H9 (cell line): ENCODE results near the gene MICAL2. TPM values are rescaled to one million over a fixed set of nuclear protein-coding genes. Genes with fewer than 3 reads are reported as not detected.

ENCODE experiments used
- DNase-seq: peaks from one replicate; pipeline ENCODE4 v3.0.0-alpha.2; 2017
- H2AFZ ChIP-seq: one replicate; pipeline ENCODE4 v1.6.1; 2013; ENCODE audit warnings: mild to moderate bottlenecking, low read length, control low read depth, moderate library complexity
- H2AK5ac ChIP-seq: 2 replicates; pipeline ENCODE4 v1.6.1; 2013; ENCODE audit warnings: low read length, control low read depth, mixed read lengths; ENCODE audit not compliant: insufficient read length
- H2BK120ac ChIP-seq: one replicate; pipeline ENCODE4 v1.6.1; 2013; ENCODE audit warnings: low read depth, mild to moderate bottlenecking, low read length, control low read depth, inconsistent platforms; ENCODE audit not compliant: poor library complexity, severe bottlenecking
- H2BK12ac ChIP-seq: 2 replicates; pipeline ENCODE4 v1.6.1; 2013; ENCODE audit warnings: low read length, control low read depth, mixed read lengths, low read depth; ENCODE audit not compliant: insufficient read length
- H2BK15ac ChIP-seq: 2 replicates; pipeline ENCODE4 v1.6.1; 2013; ENCODE audit warnings: low read depth, low read length, control low read depth
- H2BK20ac ChIP-seq: one replicate; pipeline ENCODE4 v1.6.1; 2013; ENCODE audit warnings: low read depth, mild to moderate bottlenecking, low read length, control low read depth, inconsistent platforms; ENCODE audit not compliant: poor library complexity, severe bottlenecking
- H2BK5ac ChIP-seq: 2 replicates; pipeline ENCODE4 v1.6.1; 2013; ENCODE audit warnings: low read length, control low read depth, mixed read lengths; ENCODE audit not compliant: insufficient read length
- H3K14ac ChIP-seq: 2 replicates; pipeline ENCODE4 v1.6.1; 2013; ENCODE audit warnings: low read length, control low read depth; ENCODE audit not compliant: insufficient read depth
- H3K18ac ChIP-seq: 2 replicates; pipeline ENCODE4 v1.6.1; 2013; ENCODE audit warnings: low read depth, mild to moderate bottlenecking, mixed read lengths, low read length, control low read depth; ENCODE audit not compliant: insufficient read length
- H3K23ac ChIP-seq: 2 replicates; pipeline ENCODE4 v1.6.1; 2013; ENCODE audit warnings: low read length, control low read depth, mixed read lengths, low read depth; ENCODE audit not compliant: insufficient read length
- H3K23me2 ChIP-seq: 2 replicates; pipeline ENCODE4 v1.6.1; 2013; ENCODE audit warnings: low read depth, mild to moderate bottlenecking, mixed read lengths, low read length, control low read depth; ENCODE audit not compliant: insufficient read length, poor library complexity, severe bottlenecking
- H3K27ac ChIP-seq: 2 replicates; pipeline ENCODE4 v1.5.1; 2013; ENCODE audit warnings: low read length, control low read depth, mixed read lengths, low read depth; ENCODE audit not compliant: insufficient read length
- H3K27me3 ChIP-seq: 2 replicates; pipeline ENCODE4 v1.6.1; 2013; ENCODE audit warnings: low read length, control low read depth, inconsistent platforms; ENCODE audit not compliant: insufficient read depth
- H3K4ac ChIP-seq: 2 replicates; pipeline ENCODE4 v1.6.1; 2013; ENCODE audit warnings: low read depth, mild to moderate bottlenecking, control low read depth, inconsistent platforms, low read length, moderate library complexity
- H3K4me1 ChIP-seq: 2 replicates; pipeline ENCODE4 v1.6.1; 2013; ENCODE audit warnings: low read length, control low read depth, inconsistent platforms; ENCODE audit not compliant: insufficient read depth
- H3K4me2 ChIP-seq: 2 replicates; pipeline ENCODE4 v1.6.1; 2013; ENCODE audit warnings: low read length, control low read depth, mixed read lengths; ENCODE audit not compliant: insufficient read length, insufficient read depth
- H3K56ac ChIP-seq: 2 replicates; pipeline ENCODE4 v1.6.1; 2013; ENCODE audit warnings: low read depth, mild to moderate bottlenecking, mixed read lengths, low read length, control low read depth; ENCODE audit not compliant: insufficient read length
- H3K79me1 ChIP-seq: 2 replicates; pipeline ENCODE4 v1.6.1; 2013; ENCODE audit warnings: low read depth, mild to moderate bottlenecking, moderate library complexity, low read length, control low read depth, inconsistent platforms; ENCODE audit not compliant: insufficient read depth, poor library complexity, severe bottlenecking
- H3K79me2 ChIP-seq: 2 replicates; pipeline ENCODE4 v1.6.1; 2013; ENCODE audit warnings: low read length, control low read depth, inconsistent platforms; ENCODE audit not compliant: insufficient read depth
- H3K9ac ChIP-seq: 2 replicates; pipeline ENCODE4 v1.6.1; 2013; ENCODE audit warnings: low read length, control low read depth, mixed read lengths; ENCODE audit not compliant: insufficient read length; ENCODE audit errors: extremely low read depth
- H3K9me3 ChIP-seq: one replicate; pipeline ENCODE4 v1.6.1; 2013; ENCODE audit warnings: low read depth, low read length, inconsistent platforms; ENCODE audit not compliant: control insufficient read depth
- H3T11ph ChIP-seq: one replicate; pipeline ENCODE4 v1.6.1; 2013; ENCODE audit warnings: mild to moderate bottlenecking, low read length, control low read depth, inconsistent platforms
- H4K20me1 ChIP-seq: one replicate; pipeline ENCODE4 v1.6.1; 2013; ENCODE audit not compliant: control insufficient read depth, insufficient read length, insufficient read depth
- H4K5ac ChIP-seq: 2 replicates; pipeline ENCODE4 v1.6.1; 2013; ENCODE audit warnings: low read depth, mild to moderate bottlenecking, mixed read lengths, low read length, control low read depth; ENCODE audit not compliant: insufficient read length
- H4K8ac ChIP-seq: replicated peaks from 2 replicates; pipeline ENCODE4 v1.6.1; 2013; ENCODE audit warnings: low read length, control low read depth, mixed read lengths, low read depth; ENCODE audit not compliant: insufficient read length
- H4K91ac ChIP-seq: 2 replicates; pipeline ENCODE4 v1.6.1; 2013; ENCODE audit warnings: low read depth, mild to moderate bottlenecking, moderate library complexity, mixed read lengths, low read length, control low read depth; ENCODE audit not compliant: insufficient read length
- H3K27ac Mint-ChIP-seq, 3 experiments: 2 replicates in 2 of 3; 3 replicates in 1 of 3; pipeline ENCODE4 v1.8.0; 2020 to 2021; ENCODE audit warnings: mixed read lengths in 3 of 3, mild to moderate bottlenecking in 1 of 3, moderate library complexity in 1 of 3
- H3K27me3 Mint-ChIP-seq: 2 replicates; pipeline ENCODE4 v1.8.0; 2021; ENCODE audit warnings: low read depth, mild to moderate bottlenecking, moderate library complexity, mixed read lengths
- H3K36me3 Mint-ChIP-seq, 3 experiments: 2 replicates in 2 of 3; 3 replicates in 1 of 3; pipeline ENCODE4 v1.8.0; 2020 to 2021; ENCODE audit warnings: low read depth in 3 of 3, mixed read lengths in 3 of 3; ENCODE audit not compliant: insufficient read depth in 1 of 3
- H3K4me1 Mint-ChIP-seq, 2 experiments: 2 replicates each; pipeline ENCODE4 v1.8.0; 2020; ENCODE audit warnings: mixed read lengths in 2 of 2
- H3K4me3 Mint-ChIP-seq, 2 experiments: 2 replicates in 1 of 2; 3 replicates in 1 of 2; pipeline ENCODE4 v1.8.0; 2020 to 2021; ENCODE audit warnings: mild to moderate bottlenecking in 2 of 2, mixed read lengths in 2 of 2, moderate library complexity in 1 of 2
- H3K9me3 Mint-ChIP-seq, 2 experiments: 2 replicates in 1 of 2; 3 replicates in 1 of 2; pipeline ENCODE4 v1.8.0; 2020; ENCODE audit warnings: mild to moderate bottlenecking in 2 of 2, mixed read lengths in 2 of 2, moderate library complexity in 1 of 2
- WGBS: extraction: QIAGEN DNeasy Blood & Tissue Kit; methylation state at CpG from one replicate; pipeline ENCODE4 v1.1.7; 2013; ENCODE audit warnings: missing lambda C conversion rate, low lambda C conversion rate, mixed read lengths; ENCODE audit not compliant: insufficient read length; ENCODE audit errors: extremely low coverage; 5-methylcytosine and 5-hydroxymethylcytosine counted together
- total RNA-seq: library from RNA; stranded (reverse); gene quantifications from 2 replicates; pipeline ENCODE4 v1.2.1, GENCODE V29; 2021
- TF ChIP-seq, protein P1 (sequence below): fragments of 200-600 bp; sonication (generic); conservative IDR thresholded peaks from 3 replicates; pipeline ENCODE4 v1.8.0; 2021; ENCODE audit warnings: antibody characterized with exemption, mild to moderate bottlenecking

MICAL2 gene
- total RNA-seq, 1 experiment from 2014 or later: 4.7 TPM

DNA sequence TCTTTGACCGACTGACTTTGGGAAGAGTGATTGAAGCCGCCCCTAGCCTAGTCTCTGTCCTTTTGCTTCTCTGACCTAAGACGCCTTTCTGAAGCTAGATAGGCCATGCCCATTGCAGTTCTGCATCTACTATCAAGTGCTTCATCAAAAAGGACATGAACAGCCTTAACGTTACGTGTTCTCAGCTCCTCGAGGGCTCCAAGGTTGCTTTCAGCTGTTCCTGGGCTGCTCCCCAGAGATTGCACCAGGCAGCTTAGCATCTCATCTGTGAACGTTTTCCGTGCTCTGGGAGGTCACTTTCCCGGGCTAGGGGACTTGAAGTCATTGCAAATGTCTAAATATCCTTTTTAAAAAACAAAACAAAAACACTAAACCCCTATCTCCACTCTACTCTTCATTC is 13.9 kb downstream of the MICAL2 start:
- H3K9me3 ChIP-seq: no peaks in the 10 kb centered on the region
- Mint-ChIP-seq H3K36me3 (no peaks in the 10 kb centered on the region), H3K27me3 (peaks cover 27% of the 10 kb centered on the region), H3K27ac (no peak overlapping the region), H3K9me3 (no peaks in the 10 kb centered on the region), H3K4me1 (peaks cover 6 to 13% of the 10 kb centered on the region in 2 experiments), H3K4me3 (no peak overlapping the region)
- H3K23ac ChIP-seq: no peak overlapping the region
- no peaks in the 10 kb centered on the region; the same call in 1 of the 2 replicates for H3K27me3 ChIP-seq
- no peak overlapping the region for H3K4ac ChIP-seq
- H3T11ph ChIP-seq: no peak overlapping the region
- no peak overlapping the region for H2BK12ac ChIP-seq
- H4K8ac ChIP-seq: no peak overlapping the region
- no peak overlapping the region for H2BK20ac ChIP-seq
- no peak overlapping the region for H3K14ac ChIP-seq
- H3K4me1 ChIP-seq: peaks cover 4% of the 10 kb centered on the region; the same call in 1 of the 2 replicates
- no peak overlapping the region for H2BK5ac ChIP-seq
- no peak overlapping the region for H2AFZ ChIP-seq
- no peak overlapping the region for H3K9ac ChIP-seq
- no peak overlapping the region for H2BK15ac ChIP-seq
- no peak overlapping the region for H4K5ac ChIP-seq
- no peaks in the 10 kb centered on the region for H3K79me2 ChIP-seq
- TF ChIP-seq, protein P1, sequence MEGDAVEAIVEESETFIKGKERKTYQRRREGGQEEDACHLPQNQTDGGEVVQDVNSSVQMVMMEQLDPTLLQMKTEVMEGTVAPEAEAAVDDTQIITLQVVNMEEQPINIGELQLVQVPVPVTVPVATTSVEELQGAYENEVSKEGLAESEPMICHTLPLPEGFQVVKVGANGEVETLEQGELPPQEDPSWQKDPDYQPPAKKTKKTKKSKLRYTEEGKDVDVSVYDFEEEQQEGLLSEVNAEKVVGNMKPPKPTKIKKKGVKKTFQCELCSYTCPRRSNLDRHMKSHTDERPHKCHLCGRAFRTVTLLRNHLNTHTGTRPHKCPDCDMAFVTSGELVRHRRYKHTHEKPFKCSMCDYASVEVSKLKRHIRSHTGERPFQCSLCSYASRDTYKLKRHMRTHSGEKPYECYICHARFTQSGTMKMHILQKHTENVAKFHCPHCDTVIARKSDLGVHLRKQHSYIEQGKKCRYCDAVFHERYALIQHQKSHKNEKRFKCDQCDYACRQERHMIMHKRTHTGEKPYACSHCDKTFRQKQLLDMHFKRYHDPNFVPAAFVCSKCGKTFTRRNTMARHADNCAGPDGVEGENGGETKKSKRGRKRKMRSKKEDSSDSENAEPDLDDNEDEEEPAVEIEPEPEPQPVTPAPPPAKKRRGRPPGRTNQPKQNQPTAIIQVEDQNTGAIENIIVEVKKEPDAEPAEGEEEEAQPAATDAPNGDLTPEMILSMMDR: no peak
- no peaks in the 10 kb centered on the region for H3K23me2 ChIP-seq
- WGBS: no CpG with 5 or more reads among the region's 9 CpGs
- H2AK5ac ChIP-seq: no peak overlapping the region
- no peak overlapping the region for H3K27ac ChIP-seq
- no peaks in the 10 kb centered on the region for H3K79me1 ChIP-seq
- H3K4me2 ChIP-seq: no peak overlapping the region
- no peak overlapping the region for H2BK120ac ChIP-seq
- DNase-seq: no peak
- H3K18ac ChIP-seq: no peak overlapping the region
- no peak overlapping the region for H4K91ac ChIP-seq
- H4K20me1 ChIP-seq: no peaks in the 10 kb centered on the region
- no peak overlapping the region for H3K56ac ChIP-seq
